ENCODE results near the gene TRIM72.
"Not testable (repeated sequence)": the region's sequence is repeated elsewhere in the genome, so short reads cannot be mapped to it uniquely, and the experiment has no call there.

The TRIM72 gene

GRCh38 chr16:31213877-31214707, at the start of gene TRIM72:
TRIM72 (plus strand) TSS chr16:31214119; CDS start chr16:31214739, 620 bp downstream.
- FAIRE-seq: no peak

- no peak for FAIRE-seq
Observed at GRCh38 chr16:31167315-31167714, 46.6 kb upstream of the TRIM72 start.

- no peak for FAIRE-seq
Observed at GRCh38 chr16:31168848-31169247, 45.1 kb upstream of the TRIM72 start.

GRCh38 chr16:31170048-31170447, 43.9 kb upstream of the TRIM72 start:
- not testable (repeated sequence) for FAIRE-seq

- FAIRE-seq: no peak
Observed at GRCh38 chr16:31177136-31177535, 36.8 kb upstream of the TRIM72 start.

- FAIRE-seq: no peak
Observed at GRCh38 chr16:31179219-31179746, 34.6 kb upstream of the TRIM72 start.

GRCh38 chr16:31179747-31180459, 34.0 kb upstream of the TRIM72 start, which contains the start of gene FUS:
FUS (plus strand) TSS chr16:31180139; CDS start chr16:31180215, 76 bp downstream.
- FAIRE-seq: no peak

- FAIRE-seq: no peak
Observed at GRCh38 chr16:31181102-31181830, 32.7 kb upstream of the TRIM72 start.

GRCh38 chr16:31182391-31182790, 31.5 kb upstream of the TRIM72 start:
- no peak for FAIRE-seq

- FAIRE-seq: no peak
Observed at GRCh38 chr16:31183432-31184428, 30.2 kb upstream of the TRIM72 start.

- no peak for FAIRE-seq
Observed at GRCh38 chr16:31184888-31185287, 29.0 kb upstream of the TRIM72 start.

GRCh38 chr16:31185339-31185738, 28.6 kb upstream of the TRIM72 start:
- FAIRE-seq: no peak

GRCh38 chr16:31186176-31186575, 27.7 kb upstream of the TRIM72 start:
- FAIRE-seq: no peak

- no peak for FAIRE-seq
Observed at GRCh38 chr16:31186930-31187807, 26.8 kb upstream of the TRIM72 start.

- FAIRE-seq: no peak
Observed at GRCh38 chr16:31187808-31188189, 26.1 kb upstream of the TRIM72 start.

GRCh38 chr16:31188450-31189411, 25.2 kb upstream of the TRIM72 start:
- FAIRE-seq: no peak

GRCh38 chr16:31189412-31189778, 24.5 kb upstream of the TRIM72 start:
- no peak for FAIRE-seq

GRCh38 chr16:31190061-31190460, 23.9 kb upstream of the TRIM72 start:
- FAIRE-seq: no peak

- no peak for FAIRE-seq
Observed at GRCh38 chr16:31190818-31191444, 23.0 kb upstream of the TRIM72 start.

Measured in endometrium (tissue), 2 donors.